MM.1S (cell line): ENCODE data around the gene PICK1.

ENCODE experiments used
- DNase-seq: peaks from one replicate; pipeline ENCODE4 v3.0.0-alpha.2; 2015
- H2AFZ ChIP-seq: fragments of 300-600 bp; sonication (generic); 2 replicates; pipeline ENCODE4 v1.6.0; 2016; ENCODE audit warnings: antibody characterized with exemption, low read length
- H3F3A ChIP-seq: fragments of 300-600 bp; sonication (generic); 2 replicates; pipeline ENCODE4 v1.6.1; 2016; ENCODE audit warnings: mild to moderate bottlenecking, antibody characterized with exemption, low read length, moderate library complexity, mixed read lengths; ENCODE audit not compliant: insufficient read depth
- H3K27ac ChIP-seq: fragments of 300-600 bp; sonication (generic); 2 replicates; pipeline ENCODE4 v1.5.1; 2016; ENCODE audit warnings: mild to moderate bottlenecking, low read length
- H3K27me3 ChIP-seq: fragments of 300-600 bp; sonication (generic); replicated peaks from 2 replicates; pipeline ENCODE4 v1.6.0; 2016; ENCODE audit warnings: low read length; ENCODE audit not compliant: insufficient read depth
- H3K36me3 ChIP-seq: fragments of 300-600 bp; sonication (generic); replicated peaks from 2 replicates; pipeline ENCODE4 v1.6.1; 2016; ENCODE audit warnings: mild to moderate bottlenecking, low read length, mixed read lengths; ENCODE audit not compliant: insufficient read depth
- H3K4me1 ChIP-seq: fragments of 300-600 bp; sonication (generic); 2 replicates; pipeline ENCODE4 v1.6.1; 2016; ENCODE audit warnings: low read length, mixed read lengths
- H3K4me2 ChIP-seq: fragments of 300-600 bp; sonication (generic); 2 replicates; pipeline ENCODE4 v1.6.0; 2016; ENCODE audit warnings: low read depth, low read length
- H3K4me3 ChIP-seq: fragments of 300-600 bp; sonication (generic); 2 replicates; pipeline ENCODE4 v1.5.1; 2016; ENCODE audit warnings: low read length, mixed read lengths
- H3K79me2 ChIP-seq: fragments of 300-600 bp; sonication (generic); 2 replicates; pipeline ENCODE4 v1.6.1; 2016; ENCODE audit warnings: mixed run types, low read length, mixed read lengths
- H3K9ac ChIP-seq: fragments of 300-600 bp; sonication (generic); 2 replicates; pipeline ENCODE4 v1.6.1; 2016; ENCODE audit warnings: low read length, mixed read lengths
- H3K9me2 ChIP-seq: fragments of 300-600 bp; sonication (generic); replicated peaks from 2 replicates; pipeline ENCODE4 v1.6.1; 2016; ENCODE audit warnings: mild to moderate bottlenecking, low read length, mixed read lengths; ENCODE audit not compliant: insufficient read depth
- H3K9me3 ChIP-seq: fragments of 300-600 bp; sonication (generic); replicated peaks from 2 replicates; pipeline ENCODE4 v1.6.1; 2016; ENCODE audit warnings: mild to moderate bottlenecking, low read length, mixed read lengths; ENCODE audit not compliant: insufficient read depth
- H4K20me1 ChIP-seq: fragments of 300-600 bp; sonication (generic); 2 replicates; pipeline ENCODE4 v1.6.1; 2016; ENCODE audit warnings: mild to moderate bottlenecking, low read length, moderate library complexity, mixed read lengths; ENCODE audit not compliant: insufficient read depth
- CTCF ChIP-seq: fragments of 300-600 bp; sonication (generic); IDR thresholded peaks from 2 replicates; pipeline ENCODE4 v1.5.1; 2016; ENCODE audit warnings: antibody characterized with exemption, low read length, mixed read lengths
- EZH2 ChIP-seq: fragments of 300-600 bp; sonication (generic); optimal IDR thresholded peaks from 2 replicates; pipeline ENCODE3; 2017; ENCODE audit warnings: low read depth, mild to moderate bottlenecking, antibody characterized with exemption, low read length, mixed read lengths
- EZH2phosphoT487 ChIP-seq: fragments of 300-600 bp; sonication (generic); IDR thresholded peaks from 2 replicates; pipeline ENCODE4 v1.6.1; 2018; ENCODE audit warnings: antibody characterized with exemption, low read length

The PICK1 gene

GRCh38 chr22:38028344-38029130 lies 28.7 kb upstream of the PICK1 start:
- Histone ChIP-seq H3K9me3 (no peaks in the 10 kb centered on the region), H3K4me3 (no peak overlapping the region), H3K9me2 (no peaks in the 10 kb centered on the region), H3K4me1 (no peaks in the 10 kb centered on the region), H3K79me2 (no peaks in the 10 kb centered on the region), H3K4me2 (no peak overlapping the region), H3K36me3 (no peaks in the 10 kb centered on the region), H3F3A (no peaks in the 10 kb centered on the region), H3K27ac (no peak overlapping the region), H3K9ac (no peak overlapping the region), H4K20me1 (no peaks in the 10 kb centered on the region), H3K27me3 (no peaks in the 10 kb centered on the region), H2AFZ (no peak overlapping the region)
- TF ChIP-seq CTCF, result no peak
- no peak for TF ChIP-seq EZH2phosphoT487
- TF ChIP-seq EZH2, result no peak
- no peak for DNase-seq

GRCh38 chr22:38029370-38029769 lies 27.8 kb upstream of the PICK1 start:
- no peak for TF ChIP-seq CTCF
- TF ChIP-seq EZH2phosphoT487, result no peak
- no peak for TF ChIP-seq EZH2
- Histone ChIP-seq H4K20me1 (no peaks in the 10 kb centered on the region), H2AFZ (no peak overlapping the region), H3K9me3 (no peaks in the 10 kb centered on the region), H3K27ac (no peak overlapping the region), H3K36me3 (no peaks in the 10 kb centered on the region), H3K27me3 (no peaks in the 10 kb centered on the region), H3K4me3 (no peak overlapping the region), H3K4me2 (no peak overlapping the region), H3K4me1 (no peaks in the 10 kb centered on the region), H3K9ac (no peak overlapping the region), H3K79me2 (no peaks in the 10 kb centered on the region), H3K9me2 (no peaks in the 10 kb centered on the region), H3F3A (no peaks in the 10 kb centered on the region)
- DNase-seq, result no peak

GRCh38 chr22:38029901-38030300 lies 27.3 kb upstream of the PICK1 start:
- Histone ChIP-seq H3K4me2 (no peak overlapping the region), H3K9ac (no peak overlapping the region)

More at GRCh38 chr22:38029901-38030300, 27.3 kb upstream of the PICK1 start:
- no peak for DNase-seq
- H3K27me3 ChIP-seq, result no peaks in the 10 kb centered on the region
- H3K9me3 ChIP-seq, result no peaks in the 10 kb centered on the region
- no peaks in the 10 kb centered on the region for H4K20me1 ChIP-seq
- no peaks in the 10 kb centered on the region for H3K4me1 ChIP-seq
- no peaks in the 10 kb centered on the region for H3F3A ChIP-seq
- no peak overlapping the region for H3K27ac ChIP-seq
- no peaks in the 10 kb centered on the region for H3K9me2 ChIP-seq
- no peaks in the 10 kb centered on the region for H3K36me3 ChIP-seq
- H2AFZ ChIP-seq, result no peak overlapping the region
- H3K79me2 ChIP-seq, result no peaks in the 10 kb centered on the region
- H3K4me3 ChIP-seq, result no peak overlapping the region
- TF ChIP-seq CTCF (no peak), EZH2phosphoT487 (no peak), EZH2 (no peak)
